ENCODE measurements around the gene GALNT14.

DNA sequence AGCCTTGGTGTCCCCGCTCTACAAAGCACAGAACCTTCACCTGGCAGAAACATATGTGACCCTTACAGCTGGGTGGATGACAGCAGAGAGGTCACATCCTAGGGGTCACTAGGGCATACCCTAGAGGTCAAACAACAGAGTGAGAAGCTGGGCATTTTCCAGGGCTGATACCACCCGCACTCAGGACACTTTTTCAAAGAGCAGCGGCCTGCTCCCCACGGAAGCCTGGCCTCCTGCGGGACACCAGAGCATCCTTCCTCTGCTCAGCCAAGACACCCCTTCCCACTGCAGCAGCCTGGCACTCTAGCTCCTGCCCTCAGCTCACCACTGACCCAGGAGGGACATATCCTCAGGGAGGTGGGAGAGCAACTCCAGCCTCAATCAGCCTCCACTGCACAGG lies 86.0 kb downstream of the GALNT14 start:
- TF ChIP-seq GTF2I (CRISPR knock-in tag; conservative IDR thresholded peaks at IDR 0.05) (no peak), CTCF (IDR thresholded peaks at IDR 0.05) (no peak), KAT7 (CRISPR knock-in tag; IDR thresholded peaks at IDR 0.05; ENCODE audit: borderline replicate concordance) (no peak), FOXJ3 (CRISPR knock-in tag; IDR thresholded peaks at IDR 0.05; ENCODE audit: borderline replicate concordance) (no peak), IRF1 (CRISPR knock-in tag; IDR thresholded peaks at IDR 0.05) (no peak)
- TF ChIP-seq, protein P1, sequence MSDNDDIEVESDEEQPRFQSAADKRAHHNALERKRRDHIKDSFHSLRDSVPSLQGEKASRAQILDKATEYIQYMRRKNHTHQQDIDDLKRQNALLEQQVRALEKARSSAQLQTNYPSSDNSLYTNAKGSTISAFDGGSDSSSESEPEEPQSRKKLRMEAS (CRISPR knock-in tag; IDR thresholded peaks at IDR 0.05) = no peak
